Fibroblast of lung (primary cell): Measurements from ENCODE around the gene LMX1A. TPM values are rescaled to one million over a fixed set of nuclear protein-coding genes. Genes with fewer than 3 reads are reported as not detected.

Experiments used
- DNase-seq, 2 donors: peaks; one replicate each; pipeline versions ENCODE4 v3.0.0 to v3.0.0-alpha.2; 2010; ENCODE audit warnings: low read depth in 2 of 2
- H2AFZ ChIP-seq: 2 replicates; pipeline ENCODE4 v1.5.1; 2012; ENCODE audit warnings: low read length, control low read depth, inconsistent platforms
- H3K27ac ChIP-seq: 2 replicates; pipeline ENCODE4 v1.5.1; 2011; ENCODE audit warnings: low read length, control low read depth; ENCODE audit not compliant: insufficient read depth
- H3K27me3 ChIP-seq: 2 replicates; pipeline ENCODE4 v1.5.1; 2011; ENCODE audit warnings: mild to moderate bottlenecking, low read length; ENCODE audit not compliant: control insufficient read depth, insufficient read depth
- H3K36me3 ChIP-seq: 2 replicates; pipeline ENCODE4 v1.5.1; 2011; ENCODE audit warnings: low read length; ENCODE audit not compliant: control insufficient read depth, insufficient read depth
- H3K4me1 ChIP-seq: 2 replicates; pipeline ENCODE4 v1.5.1; 2011; ENCODE audit warnings: low read length; ENCODE audit not compliant: control insufficient read depth, insufficient read depth; ENCODE audit errors: extremely low read depth
- H3K4me2 ChIP-seq: 2 replicates; pipeline ENCODE4 v1.5.1; 2011; ENCODE audit warnings: low read length, control low read depth; ENCODE audit not compliant: insufficient read depth; ENCODE audit errors: extremely low read depth
- H3K4me3 ChIP-seq, 4 experiments: fragments of 200-600 bp in 1 of 4; sonication (generic) in 1 of 4; replicated peaks in 1 of 4; 2 replicates each; pipeline ENCODE4 v1.5.1; 2011 to 2016; ENCODE audit warnings: low read length in 4 of 4, low read depth in 3 of 4, mild to moderate bottlenecking in 3 of 4, control low read depth in 2 of 4, inconsistent platforms in 1 of 4, mixed read lengths in 1 of 4; ENCODE audit not compliant: insufficient read depth in 1 of 4; ENCODE audit errors: control extremely low read depth in 1 of 4
- H3K79me2 ChIP-seq: 2 replicates; pipeline ENCODE4 v1.5.1; 2012; ENCODE audit warnings: mild to moderate bottlenecking, low read length, inconsistent platforms; ENCODE audit not compliant: control insufficient read depth, insufficient read depth
- H3K9ac ChIP-seq: 2 replicates; pipeline ENCODE4 v1.5.1; 2011; ENCODE audit warnings: mild to moderate bottlenecking, low read length, control low read depth; ENCODE audit not compliant: insufficient read depth
- H3K9me3 ChIP-seq: 2 replicates; pipeline ENCODE4 v1.5.1; 2012; ENCODE audit warnings: low read depth, low read length; ENCODE audit not compliant: control insufficient read depth, insufficient read depth
- H4K20me1 ChIP-seq: 2 replicates; pipeline ENCODE4 v1.5.1; 2011; ENCODE audit warnings: low read length; ENCODE audit not compliant: control insufficient read depth, insufficient read depth; ENCODE audit errors: extremely low read depth
- CTCF ChIP-seq, 2 donors: IDR thresholded peaks in 1 of 2; conservative IDR thresholded peaks in 1 of 2; 1 replicate in 1 of 2; 2 replicates in 1 of 2; pipeline ENCODE4 v1.5.1; 2011 to 2012; ENCODE audit warnings: low read length in 2 of 2, control low read depth in 1 of 2, inconsistent platforms in 1 of 2, low read depth in 1 of 2, mild to moderate bottlenecking in 1 of 2
- EZH2 ChIP-seq: IDR thresholded peaks from 2 replicates; pipeline ENCODE4 v1.5.1; 2012; ENCODE audit warnings: low read length, control low read depth, mild to moderate bottlenecking; ENCODE audit errors: missing control alignments
- polyA plus RNA-seq, 2 donors: library from polyadenylated mRNA; depleted of rRNA in 1 of 2; stranded (reverse) in 1 of 2; unstranded in 1 of 2; fragments of >200 nt; gene quantifications; 2 replicates each; pipeline ENCODE4 v1.2.1, GENCODE V29; 2011 to 2012; ENCODE audit warnings: missing spikeins in 1 of 2
- total RNA-seq: library from RNA; depleted of rRNA; stranded (reverse); fragments of >200 nt; gene quantifications from 2 replicates; pipeline ENCODE4 v1.2.1, GENCODE V29; 2014

LMX1A gene
- total and polyA plus RNA-seq, 2 donors (not counting 1 experiment from before 2014, with no cell fraction given) = not detected

- H3K4me1 ChIP-seq = peaks cover 3% of the 10 kb centered on the region
- H3K27ac ChIP-seq = no peak overlapping the region
- TF ChIP-seq EZH2 (no peak), CTCF (conservative IDR thresholded peaks at IDR 0.05 in 1 of 2, IDR thresholded peaks at IDR 0.05 in 1 of 2; ENCODE audit: low read depth in 1 of 2, low read length in 2 of 2) (peak; percentile 91 to 96)
- H2AFZ ChIP-seq = no peak overlapping the region
- no peak overlapping the region for H3K9ac ChIP-seq
- H3K27me3 ChIP-seq = peaks cover 16% of the 10 kb centered on the region
- no peaks in the 10 kb centered on the region for H4K20me1 ChIP-seq
- no peaks in the 10 kb centered on the region for H3K9me3 ChIP-seq
- peak overlapping the region; percentile 1 for H3K4me2 ChIP-seq
- no peaks in the 10 kb centered on the region for H3K36me3 ChIP-seq
- peak overlapping the region in 2 of 4 experiments; percentile 26 to 32 for H3K4me3 ChIP-seq
- DNase-seq = peak; percentile 92 to 93
- no peaks in the 10 kb centered on the region for H3K79me2 ChIP-seq
Observed at GRCh38 chr1:165392634-165393571, 36.4 kb upstream of the LMX1A start.

- Histone ChIP-seq H3K27ac (no peak overlapping the region), H3K9ac (no peak overlapping the region), H3K4me1 (no peaks in the 10 kb centered on the region), H4K20me1 (no peaks in the 10 kb centered on the region), H2AFZ (no peak overlapping the region), H3K27me3 (peaks cover 16% of the 10 kb centered on the region), H3K36me3 (no peaks in the 10 kb centered on the region), H3K4me3 (no peak overlapping the region), H3K79me2 (no peaks in the 10 kb centered on the region), H3K4me2 (no peak overlapping the region), H3K9me3 (no peaks in the 10 kb centered on the region)
- no peak for DNase-seq
- no peak for TF ChIP-seq EZH2
- no peak for TF ChIP-seq CTCF (conservative IDR thresholded peaks at IDR 0.05 in 1 of 2, IDR thresholded peaks at IDR 0.05 in 1 of 2; ENCODE audit: low read depth in 1 of 2, low read length in 2 of 2)
Observed at GRCh38 chr1:165389609-165390008, 33.1 kb upstream of the LMX1A start.

GRCh38 chr1:165387961-165388360 is 31.4 kb upstream of the LMX1A start:
- peaks cover 16% of the 10 kb centered on the region for H3K27me3 ChIP-seq
- no peak overlapping the region for H3K4me2 ChIP-seq

More at GRCh38 chr1:165387961-165388360, 31.4 kb upstream of the LMX1A start:
- no peak for DNase-seq
- Histone ChIP-seq H3K9me3 (no peaks in the 10 kb centered on the region), H3K4me3 (no peak overlapping the region), H2AFZ (no peak overlapping the region), H3K36me3 (no peaks in the 10 kb centered on the region), H3K27ac (no peak overlapping the region), H3K9ac (no peak overlapping the region), H3K79me2 (no peaks in the 10 kb centered on the region), H4K20me1 (no peaks in the 10 kb centered on the region), H3K4me1 (no peaks in the 10 kb centered on the region)
- no peak for TF ChIP-seq EZH2
- TF ChIP-seq CTCF (conservative IDR thresholded peaks at IDR 0.05 in 1 of 2, IDR thresholded peaks at IDR 0.05 in 1 of 2; ENCODE audit: low read depth in 1 of 2, low read length in 2 of 2) = no peak
